Activated naive CD4-positive, alpha-beta T cell treated with Interleukin-2 at 50 U/mL for 16 hours (primary cell): ENCODE results near the gene STKLD1.
A peak's percentile ranks its signal among the peaks of the same experiment; 100 is the strongest.
"Not testable (repeated sequence)": the region's sequence is repeated elsewhere in the genome, so short reads cannot be mapped to it uniquely, and the experiment has no call there.

Experiments used
- DNase-seq: peaks from one replicate; pipeline ENCODE4 v3.0.0-alpha.2; 2020

STKLD1 gene

DNA sequence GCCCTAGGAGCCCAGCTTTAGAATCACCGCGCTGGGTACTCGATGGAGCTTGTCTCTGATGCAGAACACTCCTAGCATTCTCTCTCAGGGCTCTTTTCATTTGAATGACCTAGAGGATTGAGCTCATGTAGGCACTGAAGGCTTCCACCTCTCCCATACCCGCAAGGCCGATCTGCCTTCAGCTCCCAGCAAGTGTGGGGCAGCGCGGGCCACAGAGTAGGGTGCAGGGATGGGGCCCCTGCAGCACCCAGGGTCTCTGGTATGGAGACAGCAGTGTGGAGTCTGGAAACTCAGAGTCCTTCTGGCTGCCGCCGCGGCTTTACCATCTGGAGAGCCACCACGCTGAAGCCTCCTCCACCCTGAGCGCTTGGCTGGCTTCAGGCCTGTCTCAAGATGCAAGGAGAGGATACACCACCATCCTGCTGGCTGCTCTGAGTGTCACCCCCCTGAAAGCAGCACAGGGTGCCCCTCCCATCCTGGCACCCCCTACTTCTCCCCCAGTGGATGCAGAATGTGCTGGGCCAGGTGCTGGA lies 12.9 kb downstream of the STKLD1 start:
- DNase-seq, result no peak

DNA sequence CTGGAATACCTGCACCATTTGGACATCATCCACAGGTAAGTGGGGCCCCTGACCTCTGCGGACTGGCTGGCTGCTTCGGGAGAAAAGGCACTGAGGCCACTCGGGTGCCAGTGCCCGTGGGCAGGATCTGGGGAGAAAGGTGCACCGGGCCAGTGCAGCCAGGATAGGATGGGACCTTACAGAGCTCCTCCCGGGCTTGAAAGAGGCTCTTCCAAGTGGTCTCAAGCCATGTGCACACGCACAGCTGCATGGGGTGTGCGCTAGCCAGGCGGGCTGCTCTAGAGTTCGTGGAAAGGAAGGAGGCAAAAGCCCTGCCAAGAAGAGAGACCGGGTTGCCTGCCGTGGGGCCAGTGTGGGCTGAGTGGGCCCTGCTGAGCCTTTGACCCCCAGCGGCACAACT lies 13.4 kb downstream of the STKLD1 start:
- DNase-seq, result no peak

DNA sequence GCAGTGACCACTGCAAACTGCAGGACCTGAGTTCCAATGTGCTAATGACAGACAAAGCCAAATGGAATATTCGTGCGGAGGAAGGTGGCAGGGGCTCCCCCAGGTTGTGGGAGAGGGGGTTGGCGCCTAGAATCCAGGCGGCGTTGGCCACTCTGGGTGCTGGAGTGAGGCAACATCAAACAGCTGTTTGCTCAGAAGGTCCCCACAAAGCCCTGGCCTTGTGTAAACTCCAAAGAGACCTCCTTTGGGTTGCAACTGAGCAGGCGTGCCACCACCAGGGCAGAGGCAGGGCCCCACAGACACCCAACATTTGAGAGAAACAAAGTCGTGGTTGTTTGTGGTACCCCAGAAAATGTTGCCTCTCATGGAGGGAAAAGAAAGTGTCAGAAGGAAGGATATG lies 14.5 kb downstream of the STKLD1 start:
- no peak for DNase-seq

DNA sequence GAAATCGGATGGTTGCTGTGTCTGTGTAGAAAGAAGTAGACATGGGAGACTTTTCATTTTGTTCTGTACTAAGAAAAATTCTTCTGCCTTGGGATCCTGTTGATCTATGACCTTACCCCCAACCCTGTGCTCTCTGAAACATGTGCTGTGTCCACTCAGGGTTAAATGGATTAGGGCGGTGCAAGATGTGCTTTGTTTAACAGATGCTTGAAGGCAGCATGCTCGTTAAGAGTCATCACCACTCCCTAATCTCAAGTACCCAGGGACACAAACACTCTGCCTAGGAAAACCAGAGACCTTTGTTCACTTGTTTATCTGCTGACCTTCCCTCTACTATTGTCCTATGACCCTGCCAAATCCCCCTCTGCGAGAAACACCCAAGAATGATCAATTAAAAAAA lies 15.3 kb downstream of the STKLD1 start:
- DNase-seq, result not testable (repeated sequence)

DNA sequence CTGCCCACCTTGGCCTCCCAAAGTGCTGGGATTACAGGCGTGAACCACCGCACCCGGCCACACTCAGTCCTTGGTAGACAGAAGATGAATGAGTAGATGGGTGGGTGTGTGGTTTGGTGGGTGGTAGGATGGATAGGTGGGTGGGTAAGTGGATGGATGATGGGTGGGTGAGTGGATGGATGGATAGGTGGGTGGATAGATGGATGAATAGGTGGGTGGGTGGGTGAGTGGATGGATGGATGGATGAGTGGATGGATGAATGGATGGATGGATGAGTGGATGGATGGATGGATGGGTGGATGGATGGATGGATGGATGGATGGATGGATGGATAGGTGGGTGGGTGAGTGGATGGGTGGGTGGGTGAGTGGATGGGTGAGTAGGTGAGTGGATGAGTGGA lies 16.1 kb downstream of the STKLD1 start:
- not testable (repeated sequence) for DNase-seq

DNA sequence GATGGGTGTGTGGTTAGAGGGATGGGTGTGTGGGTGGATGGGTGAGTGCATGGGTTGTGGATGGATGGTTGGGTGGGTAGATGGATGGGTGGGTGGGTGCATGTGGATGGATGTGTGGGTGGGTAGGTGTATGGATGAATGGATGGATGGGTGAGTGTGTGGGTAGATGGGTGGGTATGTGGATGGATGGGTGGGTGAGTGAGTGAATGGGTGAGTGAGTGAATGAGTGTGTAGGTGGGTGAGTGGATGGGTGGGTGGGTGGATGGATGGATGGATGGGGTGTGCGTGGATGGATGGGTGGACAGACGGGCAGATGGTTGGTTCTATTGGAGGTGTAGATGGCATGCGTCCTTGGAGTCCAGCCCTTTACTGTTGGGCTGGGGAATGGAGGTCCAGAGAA lies 17.2 kb downstream of the STKLD1 start:
- no peak for DNase-seq

DNA sequence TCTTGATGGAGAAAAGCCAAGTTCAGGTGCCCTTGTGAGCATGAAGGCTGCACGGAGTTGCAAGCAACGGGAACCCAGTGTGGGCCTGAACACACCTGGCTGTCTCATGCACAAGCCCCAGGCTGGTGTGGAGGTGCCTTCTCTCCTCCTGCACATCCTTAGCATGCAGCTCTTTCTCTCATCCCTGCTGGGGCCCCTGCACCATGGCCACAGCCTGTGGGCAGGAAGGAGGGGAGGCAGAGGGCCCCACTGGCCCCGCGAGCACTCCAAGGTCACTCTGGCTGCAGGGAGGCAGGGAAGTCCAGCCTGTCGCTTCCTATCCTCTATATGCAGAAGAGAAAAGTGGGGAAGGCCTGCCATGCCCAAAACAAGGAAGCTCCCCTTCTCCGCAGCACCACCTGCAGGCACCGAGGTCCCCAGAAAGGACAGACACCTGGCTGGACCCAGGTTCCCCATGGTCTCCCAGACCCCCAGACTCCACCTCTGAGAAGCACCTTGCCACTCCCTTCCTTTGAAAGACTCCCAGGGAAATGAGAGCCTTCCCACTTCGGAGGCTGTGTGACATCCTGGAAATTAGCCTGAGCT lies 18.6 kb downstream of the STKLD1 start:
- no peak for DNase-seq

DNA sequence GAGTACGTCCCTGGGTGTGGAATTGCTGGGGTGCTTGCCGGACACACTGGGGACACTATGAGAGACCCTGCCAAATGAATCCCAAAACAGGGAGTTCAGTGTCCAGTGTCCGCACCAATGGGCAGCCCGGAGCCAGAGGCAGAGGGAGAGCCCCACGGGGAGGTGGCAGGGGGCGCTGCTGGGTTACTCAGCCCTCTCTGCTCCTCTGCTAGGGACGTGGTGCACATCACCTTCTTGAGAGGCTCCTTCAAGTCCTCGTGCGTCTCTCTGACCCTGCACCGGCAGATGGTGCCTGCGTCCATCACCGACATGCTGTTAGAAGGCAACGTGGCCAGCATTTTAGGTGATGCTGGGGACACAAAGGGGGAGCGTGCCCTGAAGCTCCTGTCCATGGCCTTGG lies 20.8 kb downstream of the STKLD1 start:
- no peak for DNase-seq

DNA sequence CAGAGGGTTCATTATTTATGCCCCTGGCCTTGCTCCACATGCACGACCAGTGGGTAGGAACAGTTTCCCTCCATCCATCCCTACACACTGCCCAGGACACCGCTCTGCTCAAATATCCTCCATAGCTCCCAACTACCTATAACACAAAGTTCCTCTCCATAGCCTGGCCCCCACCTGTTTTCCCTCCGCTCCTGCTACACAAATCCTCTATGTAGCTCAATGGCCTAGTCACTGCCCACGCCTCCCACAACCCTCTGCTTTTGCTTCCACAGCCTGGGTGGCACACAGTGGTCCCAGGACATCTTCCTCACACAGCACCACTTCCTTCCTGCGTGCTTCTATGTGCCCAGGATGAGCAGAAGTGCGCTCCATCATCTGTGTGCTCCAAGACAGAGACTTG lies 21.2 kb downstream of the STKLD1 start:
- no peak for DNase-seq

DNA sequence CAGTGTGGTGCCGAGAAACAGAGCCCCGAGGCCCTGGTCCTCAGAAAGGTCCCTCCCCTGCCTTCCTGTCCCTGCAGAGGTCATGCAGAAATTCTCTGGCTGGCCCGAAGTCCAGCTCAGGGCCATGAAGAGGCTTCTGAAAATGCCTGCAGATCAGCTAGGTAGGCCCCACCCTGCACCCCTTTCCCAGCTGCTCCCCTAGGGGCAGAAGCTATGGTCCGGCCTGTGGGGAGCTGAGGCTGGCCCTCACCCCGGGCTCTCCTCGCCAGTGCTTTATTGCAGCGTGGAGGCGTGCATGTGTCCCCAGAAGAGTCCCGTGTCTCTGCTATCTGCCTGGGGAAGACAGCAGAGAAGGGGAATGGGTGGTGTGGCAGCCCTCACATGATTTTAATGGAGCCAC lies 21.7 kb downstream of the STKLD1 start:
- no peak for DNase-seq

DNA sequence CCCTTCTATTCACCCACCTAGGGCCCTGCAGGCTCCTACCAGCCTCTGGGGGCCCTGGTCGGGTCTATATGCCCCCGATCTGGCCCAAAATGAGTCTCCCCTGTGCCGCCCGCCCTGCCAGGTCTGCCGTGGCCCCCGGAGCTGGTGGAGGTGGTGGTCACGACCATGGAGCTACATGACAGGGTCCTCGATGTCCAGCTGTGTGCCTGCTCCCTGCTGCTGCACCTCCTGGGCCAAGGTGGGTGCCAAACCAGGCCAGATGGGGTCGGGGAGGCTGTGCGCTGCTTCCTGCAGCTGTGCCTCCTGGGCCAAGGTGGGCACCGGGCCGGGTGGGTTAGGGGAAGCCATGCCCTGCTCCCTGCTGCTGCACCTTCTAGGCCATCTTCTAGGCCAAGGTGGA lies 24.1 kb downstream of the STKLD1 start:
- DNase-seq, result no peak

DNA sequence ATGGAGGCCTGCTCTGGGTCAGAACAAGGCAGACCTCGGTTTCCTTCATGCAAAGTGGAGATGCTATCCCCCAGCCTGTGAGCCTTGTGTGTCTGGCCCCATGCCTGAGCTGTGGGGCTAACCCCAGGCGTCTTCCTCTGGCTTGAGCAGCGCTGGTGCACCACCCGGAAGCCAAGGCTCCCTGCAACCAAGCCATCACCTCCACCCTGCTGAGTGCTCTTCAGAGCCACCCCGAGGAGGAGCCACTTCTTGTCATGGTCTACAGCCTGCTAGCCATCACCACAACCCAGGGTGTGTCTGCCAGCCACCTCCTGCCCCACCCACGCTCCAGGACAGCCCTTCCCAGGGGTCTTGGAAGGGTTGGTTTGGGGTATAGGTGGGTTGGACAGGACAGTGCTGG lies 25.4 kb downstream of the STKLD1 start:
- DNase-seq, result no peak

DNA sequence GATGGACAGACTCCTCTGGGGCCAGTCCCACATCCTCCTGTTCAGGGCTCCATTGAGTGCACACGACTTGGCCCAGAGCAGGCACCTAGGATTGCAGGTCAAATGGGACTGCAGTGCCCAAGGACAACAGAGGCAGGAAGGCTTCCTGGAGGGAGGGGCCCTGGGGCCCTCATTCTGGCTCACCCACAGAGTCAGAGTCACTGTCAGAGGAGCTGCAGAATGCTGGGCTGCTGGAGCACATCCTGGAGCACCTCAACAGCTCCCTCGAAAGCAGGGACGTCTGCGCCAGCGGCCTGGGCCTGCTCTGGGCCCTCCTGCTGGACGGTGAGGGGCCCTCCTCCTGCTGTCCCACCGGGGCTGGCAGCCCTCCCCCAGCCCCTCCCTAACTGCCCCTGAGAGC lies 26.5 kb downstream of the STKLD1 start:
- DNase-seq, result no peak

DNA sequence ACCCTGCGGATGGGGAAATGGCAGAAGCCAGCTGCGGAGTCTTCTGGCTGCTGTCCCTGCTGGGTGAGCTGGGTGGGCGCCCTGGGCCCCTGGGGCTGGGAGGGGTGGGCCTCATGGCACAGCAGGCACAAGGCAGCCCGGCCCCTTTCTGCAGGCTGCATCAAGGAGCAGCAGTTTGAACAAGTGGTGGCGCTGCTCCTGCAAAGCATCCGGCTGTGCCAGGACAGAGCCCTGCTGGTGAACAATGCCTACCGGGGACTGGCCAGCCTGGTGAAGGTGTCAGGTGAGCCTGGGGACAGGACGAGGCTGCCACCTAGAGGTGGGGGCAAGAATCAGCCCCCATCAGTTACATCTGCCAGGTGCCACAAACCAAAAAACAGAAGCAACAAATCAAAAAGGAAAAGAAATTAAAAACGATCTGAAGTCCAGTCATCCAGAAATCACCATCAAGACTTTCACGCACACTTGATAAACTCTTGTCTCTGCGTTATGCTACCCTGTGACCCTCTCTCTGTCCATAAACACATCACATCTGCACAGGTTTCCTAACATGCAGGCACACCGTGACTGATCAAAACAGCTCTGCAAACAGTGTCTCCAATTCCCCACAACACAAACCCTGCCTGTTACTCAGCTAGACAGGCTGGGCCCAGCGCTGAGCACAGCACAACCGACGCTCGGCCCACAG lies 27.7 kb downstream of the STKLD1 start:
- peak; percentile 64 for DNase-seq

DNA sequence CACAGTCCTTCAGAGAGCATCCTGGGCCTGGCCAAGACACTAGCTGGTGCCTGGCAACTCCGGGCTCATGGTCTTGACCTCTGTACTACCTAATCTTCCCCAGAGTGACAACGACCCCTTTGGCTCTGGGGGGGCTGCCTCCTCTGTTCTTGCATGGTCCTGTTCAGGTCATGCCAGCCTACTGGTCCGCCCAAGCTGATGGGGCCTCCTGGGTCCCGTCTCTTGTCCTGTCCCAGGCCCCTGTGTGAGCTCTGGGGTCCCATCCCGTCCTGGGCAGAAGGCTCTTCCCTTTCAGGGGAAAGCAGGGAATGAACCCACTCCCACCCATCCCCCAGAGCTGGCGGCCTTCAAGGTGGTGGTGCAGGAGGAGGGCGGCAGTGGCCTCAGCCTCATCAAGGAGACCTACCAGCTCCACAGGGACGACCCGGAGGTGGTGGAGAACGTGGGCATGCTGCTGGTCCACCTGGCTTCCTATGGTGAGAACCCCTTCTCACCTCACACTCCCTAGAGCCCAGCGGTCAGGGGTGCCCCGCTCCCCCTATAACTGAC lies 28.4 kb downstream of the STKLD1 start:
- no peak for DNase-seq

DNA sequence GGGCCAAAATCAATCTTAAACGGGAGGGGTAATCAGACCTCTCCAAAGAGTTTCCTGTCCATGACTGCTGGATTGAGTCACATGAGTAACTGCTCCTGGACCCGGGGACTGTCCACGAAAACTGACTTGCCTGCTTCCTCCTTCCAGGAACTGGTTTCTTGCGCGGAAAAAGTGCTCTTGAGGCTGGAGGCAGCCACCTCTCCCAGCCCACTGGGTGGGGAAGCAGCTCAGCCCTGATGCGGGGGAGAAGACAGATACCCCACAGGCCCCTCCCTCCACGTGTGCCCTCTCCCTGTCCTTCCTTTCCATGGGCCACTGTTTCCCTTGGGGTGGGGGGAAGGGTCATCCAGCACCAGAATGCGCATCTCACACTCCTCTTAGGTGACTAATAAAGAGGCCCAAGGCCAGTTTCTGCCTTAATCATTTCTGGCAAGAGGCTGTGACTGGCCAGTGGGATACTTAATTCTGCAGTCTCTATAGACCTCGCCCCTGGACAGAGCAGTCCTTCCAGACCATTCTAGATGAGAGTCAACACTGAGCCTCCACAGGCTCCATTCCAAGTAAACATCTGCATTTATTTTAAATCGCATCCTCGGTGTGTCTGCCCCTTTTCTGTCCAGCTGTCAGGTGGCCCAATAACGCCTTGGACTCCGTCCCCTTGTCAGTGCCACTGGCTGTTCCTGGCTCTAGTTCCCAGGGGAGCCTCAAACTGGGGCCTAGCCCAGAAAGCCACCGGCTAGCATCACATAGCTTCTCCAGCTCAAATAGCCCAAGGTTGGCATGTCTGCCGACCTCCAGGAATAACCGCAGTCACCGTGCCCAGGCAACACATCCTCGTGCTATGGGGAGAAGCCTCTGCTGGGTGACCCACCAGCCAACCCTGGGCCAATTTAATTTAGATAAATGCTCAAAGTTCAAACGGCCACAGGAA lies 29.6 kb downstream of the STKLD1 start:
- no peak for DNase-seq

DNA sequence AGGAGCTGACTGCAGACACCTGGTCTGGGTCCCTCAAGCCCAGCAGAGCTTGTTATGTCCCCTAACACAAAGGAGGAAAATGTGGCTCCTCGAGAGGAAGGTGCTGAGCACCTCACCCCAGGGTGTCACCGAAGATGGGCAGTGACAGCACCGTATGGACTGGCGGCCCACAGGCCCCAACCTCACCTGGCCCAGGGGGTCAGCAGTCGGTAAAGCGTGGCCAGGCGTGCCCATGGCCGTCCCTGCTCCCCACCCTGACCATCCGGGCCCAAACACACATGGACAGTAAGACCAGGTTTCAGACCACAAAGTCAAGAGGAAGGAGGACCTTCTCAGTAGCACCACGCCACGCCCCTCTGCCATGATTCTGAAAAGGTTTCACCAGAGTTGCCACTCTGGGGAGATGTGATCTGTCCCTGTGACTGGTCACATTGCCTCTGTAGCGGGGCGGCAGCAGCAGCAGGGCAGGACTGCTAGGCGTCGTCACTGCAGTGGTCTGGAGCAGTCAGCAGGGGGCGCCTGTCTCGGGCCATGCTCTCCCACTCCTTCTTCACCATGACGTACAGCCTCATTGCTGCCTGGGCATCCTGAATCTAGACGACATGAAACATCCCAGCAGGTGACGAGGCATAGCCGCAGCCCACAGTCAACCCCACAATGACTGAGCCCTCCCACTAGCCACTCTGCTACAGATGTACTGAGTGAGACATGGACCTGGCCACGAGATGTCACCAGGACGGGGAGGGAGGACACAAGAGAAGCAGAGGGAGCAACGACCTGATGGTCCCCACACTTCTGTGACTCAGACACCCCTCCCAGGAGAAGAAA lies 30.5 kb downstream of the STKLD1 start:
- DNase-seq, result peak; percentile 87

DNA sequence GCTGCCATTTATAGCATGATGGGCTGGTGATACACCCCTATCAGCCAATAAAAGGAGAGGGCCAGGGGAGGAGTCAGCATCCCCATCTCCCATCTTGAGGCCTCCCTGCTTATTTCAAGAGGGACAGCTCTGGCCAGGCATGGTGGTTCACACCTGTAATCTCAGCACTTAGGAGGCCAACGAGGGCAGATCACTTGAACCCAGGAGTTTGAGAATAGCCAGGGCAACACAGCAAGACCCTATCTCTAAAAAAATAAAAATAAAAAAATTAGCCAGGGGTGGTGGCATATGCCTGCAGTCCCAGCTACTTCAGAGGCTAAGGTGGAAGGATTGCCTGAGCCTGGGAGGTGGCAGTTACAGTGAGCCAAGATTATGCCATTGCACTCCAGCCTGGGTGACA lies 31.9 kb downstream of the STKLD1 start:
- DNase-seq, result no peak

DNA sequence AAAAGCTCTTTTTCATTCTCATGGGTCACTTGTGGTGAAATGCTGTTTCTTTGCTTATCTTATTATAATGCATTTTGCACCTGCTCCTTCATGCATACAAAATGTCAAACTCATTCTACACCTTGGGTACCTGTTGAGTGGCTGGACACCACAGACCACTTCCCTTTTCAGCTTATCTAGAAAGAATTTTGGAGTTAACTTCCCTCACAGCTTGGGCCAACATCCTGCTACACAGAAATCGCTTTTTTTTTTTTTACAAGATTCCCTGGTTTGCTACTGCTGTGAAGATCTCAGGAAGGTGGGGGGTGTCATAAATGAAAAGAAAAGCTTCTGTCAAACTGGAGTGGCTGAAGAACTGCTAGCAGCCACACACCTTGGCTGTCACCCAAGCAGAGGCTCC lies 39.0 kb downstream of the STKLD1 start:
- DNase-seq, result no peak

DNA sequence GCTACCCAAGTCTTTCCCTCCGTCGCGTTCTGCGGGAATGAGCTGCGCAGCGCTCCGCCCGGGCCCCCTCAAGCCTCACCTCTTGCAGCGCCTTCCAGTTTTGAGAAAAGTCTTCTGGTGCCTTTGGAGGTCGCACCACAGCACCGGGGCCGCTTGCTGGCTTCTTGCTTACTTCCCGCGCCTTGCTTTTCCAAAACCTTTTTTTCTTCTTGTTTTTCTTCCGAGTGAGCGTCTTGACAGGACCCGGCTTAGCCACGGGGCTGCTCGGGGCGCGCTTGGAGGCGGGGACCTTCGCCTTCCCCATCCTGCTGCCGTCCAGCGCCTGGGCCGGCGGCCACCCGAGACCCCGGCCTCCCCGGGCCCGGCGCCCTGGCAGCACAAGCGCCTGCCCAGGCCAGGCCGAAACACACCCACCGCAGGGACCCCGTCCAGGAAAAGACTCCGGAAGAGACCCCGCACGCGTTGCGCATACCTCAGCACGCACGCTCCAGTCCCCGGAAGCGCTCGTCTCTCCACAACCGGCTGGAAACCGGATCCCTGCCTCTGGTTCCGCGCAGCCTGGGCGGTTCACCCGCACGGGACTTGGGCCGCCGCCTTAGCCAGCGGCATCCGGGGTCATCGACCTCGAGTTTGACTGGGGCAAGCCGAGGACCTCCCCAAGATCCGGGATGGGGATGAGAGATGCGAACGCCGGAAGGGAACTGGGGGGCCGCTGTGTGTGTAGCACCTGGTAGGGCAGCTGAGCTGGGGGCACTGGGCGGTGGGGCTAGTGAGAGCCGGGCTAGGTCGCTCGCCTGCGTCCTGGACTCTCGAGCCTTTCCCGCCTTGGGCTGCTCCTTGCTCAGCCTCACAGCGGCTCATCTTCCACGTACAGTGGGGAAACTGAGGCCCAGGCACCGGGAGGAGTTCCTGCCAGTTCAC lies 41.6 kb downstream of the STKLD1 start, which contains the start of gene REXO4:
Gene REXO4 (minus strand): TSS at position 470 of the 921 bp plus-strand sequence. CDS start 166 bp downstream, at position 304.
- DNase-seq, result peak; percentile 87

DNA sequence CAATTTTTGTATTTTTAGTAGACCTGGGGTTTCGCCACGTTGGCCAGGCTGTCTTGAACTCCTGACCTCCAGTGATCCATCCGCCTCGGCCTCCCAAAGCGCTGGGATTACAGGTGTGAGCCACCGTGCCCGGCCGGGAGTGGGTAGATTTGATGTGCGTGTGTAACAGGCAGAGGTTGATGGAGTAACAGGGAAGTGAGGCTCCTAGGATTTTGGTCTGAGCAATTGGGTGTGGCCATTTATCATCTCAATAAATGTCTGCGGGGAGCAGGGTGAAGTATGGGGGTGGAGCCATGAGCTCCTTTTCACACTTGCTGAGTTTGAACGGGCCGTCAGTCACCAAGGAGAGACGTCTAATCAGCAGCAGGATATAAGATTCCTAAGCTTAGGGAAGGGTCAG lies 42.8 kb downstream of the STKLD1 start:
- DNase-seq, result no peak
